NCI-H2227 treated with DMSO at 0.1 percent for 48 hours (cell line): ENCODE data around the gene MYOCOS.
"Not testable (repeated sequence)": the region's sequence is repeated elsewhere in the genome, so short reads cannot be mapped to it uniquely, and the experiment has no call there.

Source experiments
- DNase-seq: peaks from one replicate; lab custom pipeline; 2025; lab: John Stamatoyannopoulos, UW

The MYOCOS gene

DNA sequence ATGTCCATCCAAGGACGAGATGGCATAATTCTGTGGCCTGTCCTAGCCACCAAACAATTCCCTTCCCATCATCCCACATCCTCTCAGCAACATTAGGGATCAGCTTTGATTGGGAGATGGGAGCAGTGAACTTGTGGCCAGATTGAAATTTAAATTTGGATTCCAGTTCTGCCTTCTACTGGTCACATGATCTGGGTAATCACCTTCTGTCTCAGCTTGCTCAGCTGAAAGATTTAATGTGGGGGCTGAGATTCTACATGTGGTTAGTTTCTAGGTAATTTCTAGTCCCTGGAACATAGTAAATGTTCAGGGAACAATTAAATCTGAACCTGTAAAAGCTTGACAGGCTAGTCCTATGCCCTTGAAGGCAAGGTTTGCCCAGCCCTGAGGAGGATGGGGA lies 3.2 kb downstream of the MYOCOS start:
- DNase-seq, result no peak

DNA sequence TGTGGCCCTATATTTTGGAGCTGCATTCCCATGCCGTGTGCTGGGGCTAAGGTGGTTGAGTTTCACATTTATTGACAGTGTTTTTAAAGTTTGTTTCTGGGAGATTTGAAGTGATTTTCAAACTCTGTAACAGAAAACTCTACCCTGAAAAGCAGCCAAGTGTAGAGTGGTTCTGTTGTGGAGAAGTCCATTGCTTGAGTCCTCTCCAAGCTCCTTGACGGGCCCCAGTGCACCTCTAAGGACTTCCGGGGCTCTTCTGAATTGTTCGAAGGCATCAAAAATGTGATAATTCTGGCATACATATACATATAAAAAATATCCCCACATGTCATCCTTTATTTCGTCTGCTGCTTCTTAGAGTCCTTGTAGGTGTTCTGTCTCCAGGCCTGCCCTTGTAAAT lies 5.0 kb downstream of the MYOCOS start:
- DNase-seq, result no peak

DNA sequence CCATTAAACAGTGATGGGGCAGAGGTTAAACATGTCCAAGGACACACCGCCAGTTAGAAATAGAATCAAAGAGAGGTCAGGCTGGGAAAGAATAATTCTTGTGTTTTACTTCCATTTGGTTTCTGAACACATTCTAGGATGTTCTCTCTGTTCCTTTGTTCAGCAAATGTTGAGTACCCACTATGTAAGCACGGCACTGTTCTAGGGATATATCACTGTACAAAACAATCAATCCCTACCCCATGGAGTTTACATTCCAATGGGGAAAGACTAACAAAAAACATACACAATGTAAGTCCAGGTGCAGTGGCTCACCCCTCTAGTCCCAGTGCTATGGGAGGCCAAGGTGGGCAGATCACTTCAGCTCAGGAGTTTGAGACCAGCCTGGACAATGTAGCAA lies 6.2 kb downstream of the MYOCOS start:
- no peak for DNase-seq

DNA sequence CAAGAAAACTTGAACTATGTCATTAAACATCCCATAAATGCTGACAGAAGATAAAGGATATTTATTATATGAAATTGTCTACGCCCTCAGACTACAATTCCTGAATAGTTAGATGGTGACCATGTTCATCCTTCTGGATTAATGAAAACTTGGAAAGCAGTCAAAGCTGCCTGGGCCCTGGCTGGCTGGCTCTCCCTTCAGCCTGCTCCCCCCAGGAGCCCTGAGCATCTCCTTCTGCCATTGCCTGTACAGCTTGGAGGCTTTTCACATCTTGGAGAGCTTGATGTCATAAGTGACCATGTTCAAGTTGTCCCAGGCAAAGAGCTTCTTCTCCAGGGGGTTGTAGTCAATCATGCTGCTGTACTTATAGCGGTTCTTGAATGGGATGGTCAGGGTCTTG lies 13.6 kb downstream of the MYOCOS start:
- DNase-seq, result no peak

DNA sequence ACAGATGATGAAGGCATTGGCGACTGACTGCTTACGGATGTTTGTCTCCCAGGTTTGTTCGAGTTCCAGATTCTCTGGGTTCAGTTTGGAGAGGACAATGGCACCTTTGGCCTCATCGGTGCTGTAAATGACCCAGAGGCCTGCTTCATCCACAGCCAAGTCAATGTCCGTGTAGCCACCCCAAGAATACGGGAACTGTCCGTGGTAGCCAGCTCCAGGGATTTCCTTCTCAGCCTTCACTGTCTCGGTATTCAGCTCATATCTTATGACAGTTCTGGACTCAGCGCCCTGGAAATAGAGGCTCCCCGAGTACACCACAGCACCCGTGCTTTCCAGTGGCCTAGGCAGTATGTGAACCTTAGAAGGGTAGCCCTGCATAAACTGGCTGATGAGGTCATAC lies 14.1 kb downstream of the MYOCOS start:
- DNase-seq, result no peak

DNA sequence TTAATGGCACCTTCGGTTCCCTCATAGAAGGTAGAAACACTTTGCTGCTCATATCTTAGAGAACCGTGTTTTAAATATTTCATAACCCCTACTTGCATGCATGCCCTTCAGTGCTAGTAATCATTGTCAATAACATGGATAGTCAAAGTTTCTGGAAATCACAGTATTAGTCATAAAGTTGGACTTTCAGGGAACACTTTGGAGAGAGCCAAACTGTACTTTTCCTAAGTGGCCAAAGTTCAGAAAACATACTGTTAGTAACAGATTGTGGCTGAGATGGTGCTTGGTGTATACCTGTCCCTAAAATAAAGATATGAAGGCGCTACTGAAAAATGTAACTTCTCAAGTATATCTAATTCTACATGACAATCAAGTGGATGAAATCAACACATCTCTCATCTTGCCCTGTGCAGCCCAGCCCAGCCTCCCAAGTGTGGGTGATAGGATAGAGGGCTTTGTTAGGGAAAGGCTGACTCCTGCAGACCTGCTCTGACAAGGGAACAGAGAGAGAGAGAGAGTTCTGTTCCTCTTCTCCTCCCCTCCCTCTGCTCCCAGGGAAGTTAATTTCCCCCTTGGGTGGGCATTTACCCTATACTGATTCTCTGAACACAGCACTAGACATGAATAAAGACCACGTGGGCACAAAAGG lies 16.0 kb downstream of the MYOCOS start:
- no peak for DNase-seq

DNA sequence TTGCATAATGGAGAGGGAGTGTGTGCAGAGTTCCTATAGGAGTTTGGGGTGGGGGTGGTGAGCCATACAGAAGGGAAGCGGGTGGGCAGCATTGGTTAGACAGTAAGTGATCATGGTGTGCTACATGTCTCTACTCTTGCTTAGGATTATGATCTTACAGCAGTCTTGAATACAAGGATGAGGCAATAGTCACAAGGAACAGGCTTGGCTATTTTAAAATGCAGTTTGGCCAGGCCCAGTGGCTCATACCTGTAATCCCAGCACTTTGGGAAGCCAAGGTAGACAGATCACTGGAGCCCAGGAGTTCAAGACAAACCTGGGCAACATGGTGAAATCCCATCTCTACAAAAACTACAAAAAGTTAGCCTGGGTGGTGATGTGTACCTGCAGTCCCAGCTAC lies 18.2 kb downstream of the MYOCOS start:
- no peak for DNase-seq

DNA sequence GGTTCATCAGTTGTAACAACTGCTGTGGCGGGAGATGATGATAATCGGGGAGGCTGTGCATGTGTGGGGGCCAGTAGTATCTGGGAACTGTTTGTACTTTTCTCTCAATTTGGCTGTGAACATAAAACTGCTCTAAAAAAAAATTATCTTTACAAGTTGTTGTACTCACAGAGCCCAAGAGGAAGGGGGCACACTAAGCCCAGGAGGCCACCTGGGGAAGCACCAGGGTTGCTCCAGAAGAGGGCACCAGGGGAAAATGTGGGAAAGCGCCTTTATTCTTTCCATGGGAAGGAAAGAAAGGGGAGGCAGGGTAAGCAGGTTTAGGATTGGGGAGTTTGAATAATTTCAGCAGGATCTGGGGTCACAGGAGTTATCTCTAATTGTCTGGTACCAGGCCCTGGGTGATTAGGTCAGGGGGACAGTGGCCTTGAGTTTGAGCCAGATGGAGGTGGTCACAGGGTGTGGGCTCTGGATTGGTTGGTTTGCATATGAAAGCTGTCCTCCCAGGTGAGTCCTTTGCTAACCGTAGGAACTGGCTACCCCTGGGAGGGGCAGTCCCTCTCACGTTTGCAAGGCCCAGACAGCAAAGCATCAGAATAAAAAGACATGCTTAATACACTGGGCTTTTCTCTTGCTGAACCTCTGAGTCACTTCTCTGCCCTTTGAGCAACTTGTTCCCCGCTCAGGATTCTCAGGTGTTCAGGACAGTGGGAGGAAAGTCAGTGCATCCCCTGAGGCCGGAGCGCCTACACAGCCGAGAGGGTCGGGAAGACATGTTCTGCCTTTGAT lies 19.2 kb downstream of the MYOCOS start:
- DNase-seq, result no peak

DNA sequence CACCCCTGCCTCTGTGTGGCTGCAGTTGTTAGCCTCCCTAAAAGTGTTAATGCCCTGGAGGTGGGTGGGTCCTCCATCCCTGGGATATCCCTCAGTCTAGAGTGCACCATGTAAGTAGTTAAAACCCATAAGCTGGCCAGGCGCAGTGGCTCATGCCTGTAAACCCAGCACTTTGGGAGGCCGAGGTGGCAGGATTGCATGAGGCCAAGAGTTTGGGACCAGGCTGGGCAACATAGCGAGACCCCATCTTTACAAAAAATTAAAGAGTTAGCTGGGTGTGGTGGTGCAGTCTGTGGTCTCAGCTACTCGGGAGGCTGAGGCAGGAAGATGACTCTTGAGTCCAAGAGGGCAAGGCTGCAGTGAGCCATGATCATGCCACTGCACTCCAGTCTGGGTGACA lies 20.2 kb downstream of the MYOCOS start:
- no peak for DNase-seq

DNA sequence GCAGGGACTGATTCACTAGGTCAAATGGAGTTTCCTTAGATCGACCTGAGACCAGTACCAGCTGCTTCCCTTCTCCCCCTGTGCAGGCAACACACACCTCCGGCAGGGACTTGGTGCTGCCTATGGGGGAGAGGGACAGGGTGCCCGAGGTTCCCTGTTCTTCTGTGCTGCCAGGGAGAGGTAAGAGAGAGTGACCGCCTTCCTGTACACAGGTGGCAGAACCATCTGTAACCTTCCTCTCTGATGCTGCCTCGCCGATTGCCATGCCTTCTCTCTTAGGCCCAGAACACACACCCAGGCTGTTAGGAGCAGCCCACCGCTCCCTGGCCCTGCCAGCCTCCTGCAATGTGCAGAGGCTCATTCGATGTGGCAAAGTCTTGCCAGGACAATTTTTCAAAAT lies 21.1 kb downstream of the MYOCOS start:
- DNase-seq, result no peak

DNA sequence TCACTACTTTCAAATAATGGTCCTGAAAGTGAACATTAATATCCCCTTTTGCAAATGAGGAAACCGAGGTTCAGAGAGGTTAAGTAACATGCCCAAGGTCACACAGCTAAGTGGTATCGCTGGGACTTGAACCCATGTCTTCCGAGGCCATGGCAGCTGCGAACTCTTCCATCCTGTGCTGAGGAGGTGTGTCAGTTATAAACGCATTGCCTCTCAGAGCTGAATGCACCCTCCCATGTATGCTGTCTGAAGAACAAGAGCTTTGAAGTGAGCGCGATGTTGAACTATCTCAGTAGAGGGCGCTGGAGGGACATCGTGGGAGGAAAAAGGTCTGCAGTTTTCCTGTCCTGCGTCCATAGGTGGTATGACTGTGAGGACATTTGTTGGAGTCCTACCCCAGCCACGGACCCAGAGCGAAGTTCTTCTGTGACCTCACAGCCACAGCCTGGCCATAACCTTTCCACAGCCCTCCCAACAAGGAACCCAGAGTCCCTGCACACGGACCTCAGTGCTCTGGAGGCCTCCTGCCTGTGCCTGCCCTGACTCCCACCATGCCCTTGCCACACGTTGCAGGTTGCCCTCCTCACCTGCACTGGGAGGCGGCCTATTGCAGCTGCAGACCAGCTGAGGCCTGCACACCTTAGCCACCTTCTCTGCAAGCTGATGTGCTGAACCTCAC lies 22.9 kb downstream of the MYOCOS start:
- peak; percentile 67 for DNase-seq

DNA sequence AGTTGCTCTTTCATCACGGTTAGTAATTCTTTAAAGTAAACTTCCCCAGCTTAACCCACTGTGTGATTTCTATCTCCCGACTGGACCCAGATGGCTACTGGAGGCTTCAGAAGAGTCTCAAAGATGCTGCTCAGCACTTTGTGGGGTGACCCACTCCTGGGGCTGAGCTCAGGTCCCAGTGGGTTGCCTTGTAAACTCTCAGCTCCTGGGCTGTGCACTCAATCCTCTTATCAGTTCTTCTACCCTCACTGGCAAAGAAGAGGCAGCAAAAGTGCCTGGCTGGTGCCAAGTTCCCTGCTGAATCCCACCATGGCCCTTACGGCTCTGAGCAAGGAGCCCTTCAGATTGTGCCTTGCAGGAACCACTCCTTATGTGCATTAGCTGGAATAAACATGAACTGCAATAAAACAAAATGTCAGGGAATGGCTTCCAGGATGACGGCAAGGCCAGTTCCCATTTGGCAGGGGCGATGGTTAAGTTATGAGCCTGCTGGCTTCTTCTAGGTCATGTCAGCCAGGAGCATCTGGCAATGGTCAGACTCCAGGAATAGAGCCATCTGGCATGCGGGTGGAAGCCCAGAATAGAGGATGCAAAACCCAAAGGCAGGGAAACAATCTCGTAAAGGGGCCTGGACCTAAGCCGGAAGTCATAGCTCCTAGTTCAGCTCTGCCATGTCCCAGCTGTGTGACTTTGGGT lies 23.7 kb downstream of the MYOCOS start:
- no peak for DNase-seq

DNA sequence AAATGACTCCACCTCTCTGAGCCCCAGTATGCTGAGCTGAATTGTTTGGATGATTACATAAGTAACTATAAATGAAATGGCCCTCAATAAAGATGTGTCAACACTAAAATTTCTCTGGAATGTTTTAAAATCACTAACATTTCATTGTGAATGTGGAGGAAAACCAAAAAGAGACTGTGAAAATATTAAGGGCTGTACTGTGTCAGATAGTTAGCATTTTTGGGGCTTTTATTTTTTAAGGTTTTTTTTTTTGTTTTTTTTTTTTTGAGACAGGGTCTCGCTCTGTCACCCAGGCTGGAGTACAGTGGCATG lies 24.2 kb downstream of the MYOCOS start:
- no peak for DNase-seq

DNA sequence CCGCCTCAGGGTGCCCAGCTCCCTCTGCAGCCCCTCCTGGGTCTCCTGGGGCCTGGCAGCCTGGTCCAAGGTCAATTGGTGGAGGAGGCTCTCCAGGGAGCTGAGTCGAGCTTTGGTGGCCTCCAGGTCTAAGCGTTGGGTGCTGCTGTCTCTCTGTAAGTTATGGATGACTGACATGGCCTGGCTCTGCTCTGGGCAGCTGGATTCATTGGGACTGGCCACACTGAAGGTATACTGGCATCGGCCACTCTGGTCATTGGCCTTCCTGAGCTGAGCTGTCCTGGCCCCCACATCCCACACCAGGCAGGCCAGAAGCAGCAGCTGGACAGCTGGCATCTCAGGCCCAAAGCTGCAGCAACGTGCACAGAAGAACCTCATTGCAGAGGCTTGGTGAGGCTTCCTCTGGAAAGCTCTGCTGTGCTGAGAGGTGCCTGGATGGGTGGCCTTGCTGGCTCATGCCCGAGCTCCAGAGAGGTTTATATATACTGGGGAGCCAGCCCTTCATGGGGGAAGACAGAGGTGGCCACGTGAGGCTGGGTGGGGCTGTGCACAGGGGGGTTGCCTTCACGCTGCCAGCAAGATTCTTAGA lies 30.3 kb downstream of the MYOCOS start, which contains the start of gene MYOC:
Gene MYOC (minus strand): TSS at position 455 of the 589 bp plus-strand sequence. CDS start 77 bp downstream, at position 378.
- no peak for DNase-seq

DNA sequence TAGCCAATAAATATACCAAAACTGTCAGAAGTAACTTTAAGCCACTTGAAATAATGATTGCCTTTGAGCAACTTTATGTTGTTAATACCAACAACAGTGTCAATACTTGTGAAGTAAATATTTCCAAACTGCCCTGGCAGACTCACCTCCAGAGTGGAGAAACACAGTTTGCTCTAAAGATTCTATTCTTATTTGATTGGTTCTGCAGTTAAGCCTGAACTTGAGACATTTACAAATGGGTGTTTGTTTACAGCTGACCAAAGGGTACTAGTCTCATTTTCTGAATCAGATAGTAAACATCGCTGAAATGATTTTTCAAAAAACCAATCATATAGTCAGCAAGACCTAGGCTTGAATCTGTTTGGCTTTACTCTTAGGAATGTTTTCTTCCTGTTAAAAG lies 31.8 kb downstream of the MYOCOS start:
- no peak for DNase-seq

DNA sequence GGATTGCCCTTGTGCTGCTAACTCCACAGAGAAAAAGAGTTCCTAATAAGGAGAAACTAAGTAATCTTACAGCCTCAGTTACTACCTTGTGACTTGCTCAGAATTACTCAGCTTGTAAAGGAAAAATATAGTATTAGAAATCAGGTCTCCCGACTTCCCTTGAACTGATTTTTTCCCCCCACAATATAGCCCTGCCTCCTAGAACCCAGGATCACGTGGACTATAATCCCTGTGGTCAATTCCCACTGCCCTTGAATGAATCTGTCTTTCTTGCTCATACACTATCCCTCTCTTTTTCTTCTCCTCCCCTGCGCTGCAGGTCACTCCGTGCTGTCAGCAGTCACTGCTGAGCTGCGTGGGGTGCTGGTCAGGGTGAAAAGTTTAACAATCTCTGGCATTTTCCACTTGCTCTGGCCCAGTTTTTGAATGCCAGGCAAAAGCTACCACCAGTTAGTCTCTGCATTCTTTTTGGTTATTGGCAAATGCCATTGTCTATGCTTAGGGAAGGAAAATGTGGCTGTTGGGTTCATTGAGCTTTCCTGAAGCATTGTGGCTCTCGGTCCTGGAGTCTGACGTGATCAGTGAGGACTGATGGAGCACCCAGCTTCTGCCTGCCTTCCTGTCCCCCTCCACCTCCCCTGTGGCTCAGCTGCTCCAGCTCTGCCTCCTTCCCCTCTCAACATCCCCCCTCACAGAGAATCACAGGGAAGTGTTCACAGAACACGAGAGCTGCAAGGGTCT lies 32.3 kb downstream of the MYOCOS start:
- DNase-seq, result peak; percentile 10

DNA sequence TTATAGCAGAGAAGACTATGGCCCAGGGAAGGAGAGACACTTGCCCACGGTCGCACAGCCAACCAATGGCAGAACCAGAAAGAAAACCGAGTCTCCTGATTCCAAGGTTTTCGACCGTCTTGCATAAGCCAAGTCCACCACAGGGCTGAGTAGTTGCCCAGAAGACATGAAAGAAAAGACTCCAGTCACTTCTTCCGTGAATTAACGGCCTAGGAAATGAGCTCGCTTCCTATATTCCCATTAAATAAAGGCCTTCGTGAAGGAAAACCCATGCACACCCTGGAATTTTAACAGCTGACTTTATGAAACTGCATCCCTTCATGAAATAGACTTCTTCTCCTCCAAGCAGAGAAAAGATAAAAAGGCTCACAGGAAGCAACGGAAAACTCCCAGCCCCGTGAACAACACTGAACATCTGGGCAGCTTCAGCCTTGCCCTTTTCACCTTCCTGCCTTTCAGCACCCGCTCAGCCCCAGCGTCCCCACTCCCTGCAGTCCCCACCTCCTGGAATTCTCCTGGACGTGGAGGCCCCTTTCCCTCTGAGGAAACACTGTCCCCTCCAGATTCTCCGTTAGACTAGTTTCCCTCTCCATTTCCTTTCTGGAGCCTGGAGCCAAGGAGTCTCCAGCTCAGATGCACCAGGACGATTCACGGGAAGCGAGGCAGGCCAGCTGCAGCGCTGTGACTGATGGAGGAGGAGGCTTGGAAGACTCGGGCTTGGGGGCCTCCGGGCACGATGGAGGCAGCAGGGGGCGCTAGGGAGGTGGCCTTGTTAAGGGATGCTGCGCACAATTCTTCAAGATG lies 33.1 kb downstream of the MYOCOS start:
- DNase-seq, result peak; percentile 74

DNA sequence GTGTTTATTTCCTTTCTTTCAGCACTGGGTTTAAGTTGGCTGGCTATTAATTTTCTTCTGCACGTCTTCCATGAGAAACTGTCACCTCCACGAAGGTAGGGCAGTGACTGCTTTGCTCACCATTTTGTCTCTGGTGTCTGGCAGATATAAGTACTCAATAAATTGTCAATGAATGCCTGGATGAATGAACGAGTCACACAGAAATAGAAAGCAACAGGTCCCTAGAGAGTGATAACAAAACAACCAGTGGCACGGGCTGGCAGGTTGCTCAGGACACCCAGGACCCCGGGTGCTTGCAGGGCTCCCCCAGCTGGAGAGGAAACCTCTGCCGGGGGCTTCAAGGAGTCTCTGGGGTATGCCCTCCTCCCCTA lies 33.7 kb downstream of the MYOCOS start:
- DNase-seq, result no peak

DNA sequence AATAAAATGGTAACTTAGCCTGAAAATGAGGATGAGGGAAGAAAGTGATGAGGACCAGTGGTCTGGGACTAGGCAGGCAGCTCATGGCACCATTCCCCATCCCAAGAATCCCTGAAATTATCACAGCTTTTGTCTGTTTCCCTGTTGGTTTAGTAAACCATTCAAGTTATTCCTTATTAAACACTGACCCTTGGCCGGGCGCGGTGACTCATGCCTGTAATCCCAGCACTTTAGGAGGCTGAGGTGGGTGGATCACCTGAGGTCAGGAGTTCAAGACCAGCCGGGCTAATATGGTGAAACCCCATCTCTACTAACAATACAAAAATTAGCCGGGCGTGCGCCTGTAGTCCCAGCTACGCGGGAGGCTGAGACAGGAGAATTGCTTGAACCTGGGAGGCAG lies 34.2 kb downstream of the MYOCOS start:
- DNase-seq, result not testable (repeated sequence)

DNA sequence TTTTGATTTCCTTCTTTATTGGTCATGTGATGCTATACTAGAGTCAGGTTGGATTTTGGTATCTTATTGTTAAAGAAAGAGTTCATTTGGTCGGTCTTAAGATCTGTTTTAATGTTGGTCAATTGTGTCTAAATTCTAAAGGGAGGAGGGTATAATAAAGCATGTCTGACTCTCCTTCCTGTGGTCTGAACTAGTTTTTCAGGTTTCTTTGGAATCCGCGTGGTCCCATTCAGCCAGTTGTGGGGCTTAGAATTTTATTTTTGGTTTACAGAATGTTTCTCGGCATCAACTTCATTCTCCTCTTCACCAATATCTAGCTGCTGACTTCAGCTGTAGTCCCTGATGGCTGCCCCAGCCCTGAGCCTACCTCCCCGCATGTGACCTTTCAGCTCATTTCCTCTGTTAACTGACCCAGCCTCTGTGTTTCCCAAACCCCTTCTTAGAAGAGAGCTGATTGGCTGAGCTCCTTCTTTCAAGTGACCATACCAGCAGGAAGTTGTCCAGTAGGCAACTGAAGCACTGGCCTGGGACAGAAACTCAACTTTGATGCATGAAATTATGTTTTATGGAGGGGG lies 39.1 kb downstream of the MYOCOS start:
- no peak for DNase-seq
